KMS-11 (cell line): ENCODE measurements around the gene TSHZ1.

Source experiments
- H2AFZ ChIP-seq: fragments of 200-600 bp; sonication (generic); 2 replicates; pipeline ENCODE4 v1.6.1; 2016; ENCODE audit warnings: antibody characterized with exemption, mixed run types, low read depth
- H3K27ac ChIP-seq: fragments of 200-600 bp; sonication (generic); 2 replicates; pipeline ENCODE4 v1.6.1; 2016; ENCODE audit warnings: mild to moderate bottlenecking, mixed run types
- H3K27me3 ChIP-seq: fragments of 200-600 bp; sonication (generic); 2 replicates; pipeline ENCODE4 v1.6.1; 2017; ENCODE audit warnings: mild to moderate bottlenecking, low read depth, mixed run types, moderate library complexity; ENCODE audit not compliant: insufficient read depth
- H3K36me3 ChIP-seq: fragments of 200-600 bp; sonication (generic); 2 replicates; pipeline ENCODE4 v1.6.1; 2017; ENCODE audit warnings: mild to moderate bottlenecking, mixed run types; ENCODE audit not compliant: insufficient read depth
- H3K4me1 ChIP-seq: fragments of 200-600 bp; sonication (generic); 2 replicates; pipeline ENCODE4 v1.6.1; 2016; ENCODE audit warnings: mild to moderate bottlenecking, low read depth, mixed run types; ENCODE audit not compliant: poor library complexity, severe bottlenecking
- H3K4me2 ChIP-seq: fragments of 200-600 bp; sonication (generic); 2 replicates; pipeline ENCODE4 v1.7.0; 2016; ENCODE audit warnings: mild to moderate bottlenecking, mixed run types
- H3K4me3 ChIP-seq: fragments of 200-600 bp; sonication (generic); IDR thresholded peaks from 2 replicates; pipeline ENCODE4 v1.6.1; 2017; ENCODE audit warnings: low read depth, low read length, mixed read lengths; ENCODE audit not compliant: insufficient read depth
- H3K79me2 ChIP-seq: fragments of 200-600 bp; sonication (generic); 2 replicates; pipeline ENCODE4 v1.6.1; 2016; ENCODE audit warnings: low read depth, mixed run types; ENCODE audit not compliant: insufficient read depth
- H3K9ac ChIP-seq: fragments of 200-600 bp; sonication (generic); 2 replicates; pipeline ENCODE4 v1.6.1; 2016; ENCODE audit warnings: mild to moderate bottlenecking, mixed run types
- H4K20me1 ChIP-seq: fragments of 200-600 bp; sonication (generic); 2 replicates; pipeline ENCODE4 v1.6.1; 2016; ENCODE audit warnings: mild to moderate bottlenecking, mixed run types; ENCODE audit not compliant: insufficient read depth
- TF ChIP-seq, protein P1 (sequence below): fragments of 200-600 bp; sonication (generic); conservative IDR thresholded peaks from 2 replicates; pipeline ENCODE4 v1.6.1; 2017; ENCODE audit warnings: low read depth, mild to moderate bottlenecking, antibody characterized with exemption, low read length, moderate library complexity, mixed read lengths

Gene TSHZ1

GRCh38 chr18:75170916-75171315, 39.7 kb upstream of the TSHZ1 start:
- TF ChIP-seq, protein P1, sequence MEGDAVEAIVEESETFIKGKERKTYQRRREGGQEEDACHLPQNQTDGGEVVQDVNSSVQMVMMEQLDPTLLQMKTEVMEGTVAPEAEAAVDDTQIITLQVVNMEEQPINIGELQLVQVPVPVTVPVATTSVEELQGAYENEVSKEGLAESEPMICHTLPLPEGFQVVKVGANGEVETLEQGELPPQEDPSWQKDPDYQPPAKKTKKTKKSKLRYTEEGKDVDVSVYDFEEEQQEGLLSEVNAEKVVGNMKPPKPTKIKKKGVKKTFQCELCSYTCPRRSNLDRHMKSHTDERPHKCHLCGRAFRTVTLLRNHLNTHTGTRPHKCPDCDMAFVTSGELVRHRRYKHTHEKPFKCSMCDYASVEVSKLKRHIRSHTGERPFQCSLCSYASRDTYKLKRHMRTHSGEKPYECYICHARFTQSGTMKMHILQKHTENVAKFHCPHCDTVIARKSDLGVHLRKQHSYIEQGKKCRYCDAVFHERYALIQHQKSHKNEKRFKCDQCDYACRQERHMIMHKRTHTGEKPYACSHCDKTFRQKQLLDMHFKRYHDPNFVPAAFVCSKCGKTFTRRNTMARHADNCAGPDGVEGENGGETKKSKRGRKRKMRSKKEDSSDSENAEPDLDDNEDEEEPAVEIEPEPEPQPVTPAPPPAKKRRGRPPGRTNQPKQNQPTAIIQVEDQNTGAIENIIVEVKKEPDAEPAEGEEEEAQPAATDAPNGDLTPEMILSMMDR: no peak
- Histone ChIP-seq H3K4me1 (no peaks in the 10 kb centered on the region), H2AFZ (no peak overlapping the region), H3K4me2 (no peak overlapping the region), H3K79me2 (no peaks in the 10 kb centered on the region), H3K27ac (no peak overlapping the region), H3K27me3 (no peaks in the 10 kb centered on the region), H3K9ac (no peak overlapping the region), H4K20me1 (no peaks in the 10 kb centered on the region), H3K36me3 (no peaks in the 10 kb centered on the region), H3K4me3 (no peak overlapping the region)

DNA sequence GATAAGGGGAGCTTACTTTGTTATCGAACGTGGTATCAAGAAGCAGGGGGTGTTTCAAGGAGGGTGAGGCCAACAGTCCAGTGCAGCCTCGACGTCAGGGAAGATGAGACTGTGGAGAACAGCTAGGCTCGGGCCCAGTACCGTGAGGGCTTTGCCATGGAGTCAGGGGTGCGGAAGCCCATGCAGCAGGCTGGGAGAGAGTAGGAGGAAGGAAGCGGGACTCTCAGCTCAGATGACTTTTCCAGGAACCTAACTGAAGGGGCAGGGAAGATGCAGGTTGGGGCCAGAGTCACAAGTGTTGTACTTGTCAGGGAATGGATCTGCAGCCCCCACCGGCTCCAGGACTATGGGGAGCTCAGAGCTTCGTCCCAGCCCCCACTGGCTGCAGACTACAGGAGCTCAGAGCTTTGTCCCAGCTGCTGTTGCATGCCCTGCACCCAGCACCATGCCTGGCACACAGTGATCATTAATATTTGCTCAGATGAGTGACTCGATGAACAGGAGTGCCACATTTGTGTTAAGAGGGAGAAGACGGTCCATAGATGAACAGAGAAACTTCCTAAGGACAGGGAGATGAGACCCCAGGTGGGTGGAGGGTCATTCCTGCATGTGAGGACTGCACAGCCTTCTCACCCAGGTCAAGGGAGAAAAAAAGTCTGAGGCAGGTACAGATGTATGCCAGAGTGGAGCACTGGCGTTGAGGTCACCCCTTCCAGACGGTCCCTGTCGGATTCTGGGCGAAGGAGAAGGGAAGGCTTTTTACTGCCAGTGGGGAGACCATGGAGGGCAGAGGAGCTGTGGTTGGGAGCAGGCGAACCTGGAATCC, 38.1 kb upstream of the TSHZ1 start:
- H3K27ac ChIP-seq: no peak overlapping the region
- H2AFZ ChIP-seq: no peak overlapping the region
- no peaks in the 10 kb centered on the region for H3K79me2 ChIP-seq
- no peak overlapping the region for H3K4me3 ChIP-seq
- H4K20me1 ChIP-seq: no peaks in the 10 kb centered on the region
- TF ChIP-seq, protein P1: no peak
- no peak overlapping the region for H3K9ac ChIP-seq
- H3K4me1 ChIP-seq: no peaks in the 10 kb centered on the region
- no peaks in the 10 kb centered on the region for H3K36me3 ChIP-seq
- H3K27me3 ChIP-seq: no peaks in the 10 kb centered on the region
- no peak overlapping the region for H3K4me2 ChIP-seq

DNA sequence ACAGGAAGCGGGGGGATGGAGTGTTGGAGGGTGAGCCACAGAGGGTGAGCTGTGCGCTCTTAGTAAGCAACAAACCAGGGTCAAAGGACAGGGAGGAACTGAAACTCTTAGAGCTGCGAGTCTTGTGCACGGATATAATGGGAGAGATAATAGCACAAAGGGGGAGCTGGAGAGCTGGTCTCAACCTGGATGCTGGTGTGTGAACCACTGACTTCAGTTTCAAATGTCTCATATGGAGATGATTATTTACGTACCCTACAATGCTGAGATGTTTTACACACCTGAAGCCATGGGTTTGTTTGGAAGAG, 37.5 kb upstream of the TSHZ1 start:
- TF ChIP-seq, protein P1: no peak
- H4K20me1 ChIP-seq: no peaks in the 10 kb centered on the region
- no peaks in the 10 kb centered on the region for H3K79me2 ChIP-seq
- H3K27me3 ChIP-seq: no peaks in the 10 kb centered on the region
- H3K4me2 ChIP-seq: no peak overlapping the region
- H2AFZ ChIP-seq: no peak overlapping the region
- no peaks in the 10 kb centered on the region for H3K4me1 ChIP-seq
- no peak overlapping the region for H3K27ac ChIP-seq
- no peak overlapping the region for H3K9ac ChIP-seq
- H3K4me3 ChIP-seq: no peak overlapping the region
- no peaks in the 10 kb centered on the region for H3K36me3 ChIP-seq

- no peak overlapping the region for H3K27ac ChIP-seq
- no peaks in the 10 kb centered on the region for H3K79me2 ChIP-seq
- no peak overlapping the region for H3K4me2 ChIP-seq
- H3K36me3 ChIP-seq: no peaks in the 10 kb centered on the region
- H3K27me3 ChIP-seq: no peaks in the 10 kb centered on the region
- H3K9ac ChIP-seq: no peak overlapping the region
- H3K4me1 ChIP-seq: no peaks in the 10 kb centered on the region
- TF ChIP-seq, protein P1: no peak
- H4K20me1 ChIP-seq: no peaks in the 10 kb centered on the region
- H3K4me3 ChIP-seq: no peak overlapping the region
- no peak overlapping the region for H2AFZ ChIP-seq
Measured at GRCh38 chr18:75173738-75174137, 36.9 kb upstream of the TSHZ1 start.
